GM18519 (cell line): ENCODE measurements around the gene CFAP46.
"Not testable (repeated sequence)": the region's sequence is repeated elsewhere in the genome, so short reads cannot be mapped to it uniquely, and the experiment has no call there.

Source experiments
- ATAC-seq: cut with Tn5 transposase; IDR thresholded peaks from one replicate; pipeline ENCODE4 v1.9.1; 2021; ENCODE audit warnings: mild to moderate bottlenecking, moderate library complexity; ENCODE audit not compliant: unreplicated experiment, low FRiP score

CFAP46 gene

GRCh38 chr10:132931258-132932250 lies 10.8 kb downstream of the CFAP46 start:
- ATAC-seq: not testable (repeated sequence)

- not testable (repeated sequence) for ATAC-seq
These were observed 11.7 kb downstream of the CFAP46 start for GRCh38 chr10:132930701-132931100.

- ATAC-seq: no peak
These were observed 12.3 kb downstream of the CFAP46 start for GRCh38 chr10:132929953-132930548.

- ATAC-seq: no peak
These were observed 12.9 kb downstream of the CFAP46 start for GRCh38 chr10:132929480-132929879.

- no peak for ATAC-seq
These were observed 14.1 kb downstream of the CFAP46 start for GRCh38 chr10:132928261-132928660.

- ATAC-seq: no peak
These were observed 14.5 kb downstream of the CFAP46 start for GRCh38 chr10:132927824-132928223.

GRCh38 chr10:132926777-132927650 lies 15.4 kb downstream of the CFAP46 start:
- ATAC-seq: no peak

- no peak for ATAC-seq
These were observed 16.3 kb downstream of the CFAP46 start for GRCh38 chr10:132926070-132926469.

- ATAC-seq: no peak
These were observed 16.8 kb downstream of the CFAP46 start for GRCh38 chr10:132925614-132926013.

- no peak for ATAC-seq
These were observed 17.3 kb downstream of the CFAP46 start for GRCh38 chr10:132925071-132925561.

- ATAC-seq: no peak
These were observed 18.1 kb downstream of the CFAP46 start for GRCh38 chr10:132924046-132924952.

- ATAC-seq: not testable (repeated sequence)
These were observed 19.0 kb downstream of the CFAP46 start for GRCh38 chr10:132923384-132923783.

- ATAC-seq: no peak
These were observed 19.5 kb downstream of the CFAP46 start for GRCh38 chr10:132922872-132923271.

- no peak for ATAC-seq
These were observed 20.3 kb downstream of the CFAP46 start for GRCh38 chr10:132921818-132922807.

- no peak for ATAC-seq
These were observed 21.3 kb downstream of the CFAP46 start for GRCh38 chr10:132921086-132921485.

- no peak for ATAC-seq
These were observed 22.1 kb downstream of the CFAP46 start for GRCh38 chr10:132920101-132920925.

GRCh38 chr10:132919374-132920100 lies 22.8 kb downstream of the CFAP46 start:
- no peak for ATAC-seq
